K562 (cell line): ENCODE data around the gene PRTN3. TPM values are rescaled to one million over a fixed set of nuclear protein-coding genes. Genes with fewer than 3 reads are reported as not detected.

Experiments used
- CBX5 ChIP-seq: IDR thresholded peaks from 2 replicates; pipeline ENCODE4 v1.6.1; 2014; ENCODE audit warnings: low read depth, borderline replicate concordance
- HDAC2 ChIP-seq: fragments of 450-650 bp; IDR thresholded peaks from 2 replicates; pipeline ENCODE4 v1.6.1; 2016; ENCODE audit warnings: mild to moderate bottlenecking
- KAT2B ChIP-seq: IDR thresholded peaks from one replicate; pipeline ENCODE4 v1.6.1; 2012; ENCODE audit warnings: low read depth, mild to moderate bottlenecking, control low read depth, inconsistent platforms, low read length, moderate library complexity
- KLF10 ChIP-seq: fragments of 250-450 bp; sonication (Bioruptor Pico); IDR thresholded peaks from 2 replicates; pipeline ENCODE4 v1.6.1; 2021; ENCODE audit warnings: matching md5 sums
- MAZ ChIP-seq, 2 experiments: fragments of 450-650 bp in 1 of 2; sonication (generic) in 1 of 2; formaldehyde crosslinking; IDR thresholded peaks in 1 of 2; conservative IDR thresholded peaks in 1 of 2; 2 replicates each; pipeline versions ENCODE4 v1.4.0 to v1.5.0; 2020; ENCODE audit warnings: mild to moderate bottlenecking in 1 of 2, missing genetic modification reagents in 1 of 2
- POLR2G ChIP-seq: fragments of 200-400 bp; formaldehyde crosslinking; IDR thresholded peaks from 2 replicates; pipeline ENCODE4 v1.6.1; 2017; ENCODE audit warnings: low read depth, mild to moderate bottlenecking, antibody characterized with exemption, low read length, moderate library complexity
- SETDB1 ChIP-seq: IDR thresholded peaks from one replicate; pipeline ENCODE4 v1.6.1; 2012; ENCODE audit warnings: low read length, control low read depth, inconsistent platforms
- SIN3A ChIP-seq, 2 experiments: fragments of 150-350 bp in 1 of 2; IDR thresholded peaks; 2 replicates each; pipeline ENCODE4 v1.6.1; 2011 to 2016; ENCODE audit warnings: borderline replicate concordance in 2 of 2, low read depth in 2 of 2, low read length in 2 of 2, mild to moderate bottlenecking in 2 of 2, moderate library complexity in 2 of 2; ENCODE audit not compliant: control insufficient read depth in 1 of 2
- TCFL5 ChIP-seq: fragments of 250-450 bp; sonication (Bioruptor Pico); conservative IDR thresholded peaks from 2 replicates; pipeline ENCODE4 v1.6.1; 2021; ENCODE audit warnings: mild to moderate bottlenecking, moderate library complexity, matching md5 sums
- TRIM28 ChIP-seq: fragments of 450-650 bp; IDR thresholded peaks from 2 replicates; pipeline ENCODE4 v1.6.1; 2017
- ZBTB7A ChIP-seq: IDR thresholded peaks from 2 replicates; pipeline ENCODE4 v1.6.1; 2011; ENCODE audit warnings: low read depth, mild to moderate bottlenecking, low read length, moderate library complexity, borderline replicate concordance; ENCODE audit not compliant: control insufficient read depth
- ZNF41 ChIP-seq: fragments of 250-450 bp; sonication (Bioruptor Pico); conservative IDR thresholded peaks from 2 replicates; pipeline ENCODE4 v1.4.0; 2020; ENCODE audit warnings: mild to moderate bottlenecking
- polyA plus RNA-seq, 8 experiments: library from polyadenylated mRNA; depleted of rRNA in 4 of 8; stranded (reverse) in 5 of 8; unstranded in 3 of 8; fragments of >200 nt; fragmentation: Nextera tagmentation in 2 of 8; fragmentation: Illumina TruSeq in 1 of 8; extraction: Ambion mirVana in 2 of 8; extraction: Trizol in 1 of 8; gene quantifications; 2 replicates each; pipeline versions ENCODE4 v1.2.1 to v1.2.3, GENCODE V29; 2011 to 2014; ENCODE audit warnings: inconsistent platforms in 1 of 8, missing spikeins in 1 of 8
- total RNA-seq, 7 experiments: library from RNA; depleted of rRNA in 6 of 7; stranded (reverse); fragments of >200 nt in 6 of 7; fragmentation: Illumina TruSeq in 2 of 7; extraction: Trizol in 2 of 7; gene quantifications; 2 replicates each; pipeline versions ENCODE4 v1.2.1 to v1.2.3, GENCODE V29; 2011 to 2021; ENCODE audit warnings: low replicate concordance in 1 of 7
- TF ChIP-seq, protein P1 (sequence below): fragments of 250-450 bp; sonication (Bioruptor Pico); IDR thresholded peaks from 2 replicates; pipeline ENCODE4 v1.5.0; 2020; ENCODE audit warnings: mild to moderate bottlenecking, borderline replicate concordance
- TF ChIP-seq, protein P2 (sequence below), 2 experiments: fragments of 450-650 bp; conservative IDR thresholded peaks; 2 replicates each; pipeline ENCODE4 v1.6.1; 2017; ENCODE audit warnings: mild to moderate bottlenecking in 2 of 2, moderate library complexity in 2 of 2
- TF ChIP-seq, protein P3 (sequence below): sonication (generic); formaldehyde crosslinking; IDR thresholded peaks from 2 replicates; pipeline ENCODE4 v1.8.0; 2022; ENCODE audit warnings: missing genetic modification reagents, mild to moderate bottlenecking, moderate library complexity, borderline replicate concordance

PRTN3 gene
- total and polyA plus RNA-seq, 9 of the 15 experiments (the other 6 are each of a cell fraction or from before 2014, with no cell fraction given), result 0.14 to 0.86 (median 0.43) TPM; not detected in 3

DNA sequence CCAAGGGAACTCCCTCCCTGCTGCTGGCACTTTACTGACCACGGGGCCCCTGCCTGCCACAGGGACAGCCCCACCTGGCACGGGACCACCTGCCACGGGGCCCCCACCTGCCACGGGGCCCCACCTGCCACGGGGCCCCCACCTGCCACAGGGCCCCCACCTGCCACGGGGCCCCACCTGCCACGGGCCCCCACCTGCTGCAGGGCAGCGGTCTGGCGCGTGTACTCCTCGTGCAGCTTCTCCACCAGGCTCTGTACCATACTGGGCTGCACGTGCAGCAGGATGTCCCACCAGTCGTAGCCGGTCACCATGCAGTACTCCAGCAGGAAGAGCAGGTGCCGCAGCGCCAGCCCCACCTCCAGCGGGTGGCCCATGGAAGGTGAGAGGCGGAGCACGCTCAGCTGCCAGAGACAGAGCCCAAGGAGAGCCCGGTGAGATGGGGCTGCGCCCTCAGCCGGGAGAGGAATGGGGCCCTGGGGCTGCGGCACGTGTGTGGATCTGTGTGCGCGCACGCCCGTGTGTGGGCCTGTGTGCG lies 36.0 kb downstream of the PRTN3 start (continued):
- TF ChIP-seq, protein P1, sequence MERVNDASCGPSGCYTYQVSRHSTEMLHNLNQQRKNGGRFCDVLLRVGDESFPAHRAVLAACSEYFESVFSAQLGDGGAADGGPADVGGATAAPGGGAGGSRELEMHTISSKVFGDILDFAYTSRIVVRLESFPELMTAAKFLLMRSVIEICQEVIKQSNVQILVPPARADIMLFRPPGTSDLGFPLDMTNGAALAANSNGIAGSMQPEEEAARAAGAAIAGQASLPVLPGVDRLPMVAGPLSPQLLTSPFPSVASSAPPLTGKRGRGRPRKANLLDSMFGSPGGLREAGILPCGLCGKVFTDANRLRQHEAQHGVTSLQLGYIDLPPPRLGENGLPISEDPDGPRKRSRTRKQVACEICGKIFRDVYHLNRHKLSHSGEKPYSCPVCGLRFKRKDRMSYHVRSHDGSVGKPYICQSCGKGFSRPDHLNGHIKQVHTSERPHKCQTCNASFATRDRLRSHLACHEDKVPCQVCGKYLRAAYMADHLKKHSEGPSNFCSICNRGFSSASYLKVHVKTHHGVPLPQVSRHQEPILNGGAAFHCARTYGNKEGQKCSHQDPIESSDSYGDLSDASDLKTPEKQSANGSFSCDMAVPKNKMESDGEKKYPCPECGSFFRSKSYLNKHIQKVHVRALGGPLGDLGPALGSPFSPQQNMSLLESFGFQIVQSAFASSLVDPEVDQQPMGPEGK (CRISPR knock-in tag), result no peak
- no peak for TF ChIP-seq HDAC2
- no peak for TF ChIP-seq TRIM28
- TF ChIP-seq SIN3A (IDR thresholded peaks at IDR 0.05; ENCODE audit: borderline replicate concordance in 2 of 2, control insufficient read depth in 1 of 2, low read depth in 2 of 2, low read length in 2 of 2), result no peak
- no peak for TF ChIP-seq CBX5
- TF ChIP-seq, protein P2, sequence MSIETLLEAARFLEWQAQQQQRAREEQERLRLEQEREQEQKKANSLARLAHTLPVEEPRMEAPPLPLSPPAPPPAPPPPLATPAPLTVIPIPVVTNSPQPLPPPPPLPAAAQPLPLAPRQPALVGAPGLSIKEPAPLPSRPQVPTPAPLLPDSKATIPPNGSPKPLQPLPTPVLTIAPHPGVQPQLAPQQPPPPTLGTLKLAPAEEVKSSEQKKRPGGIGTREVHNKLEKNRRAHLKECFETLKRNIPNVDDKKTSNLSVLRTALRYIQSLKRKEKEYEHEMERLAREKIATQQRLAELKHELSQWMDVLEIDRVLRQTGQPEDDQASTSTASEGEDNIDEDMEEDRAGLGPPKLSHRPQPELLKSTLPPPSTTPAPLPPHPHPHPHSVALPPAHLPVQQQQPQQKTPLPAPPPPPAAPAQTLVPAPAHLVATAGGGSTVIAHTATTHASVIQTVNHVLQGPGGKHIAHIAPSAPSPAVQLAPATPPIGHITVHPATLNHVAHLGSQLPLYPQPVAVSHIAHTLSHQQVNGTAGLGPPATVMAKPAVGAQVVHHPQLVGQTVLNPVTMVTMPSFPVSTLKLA (conservative IDR thresholded peaks at IDR 0.05), result no peak
- no peak for TF ChIP-seq KLF10 (CRISPR knock-in tag)
- TF ChIP-seq POLR2G, result peak; percentile 61; the same call in 1 of the 2 replicates
- TF ChIP-seq SETDB1, result no peak
- no peak for TF ChIP-seq ZNF41 (CRISPR knock-in tag)
- no peak for TF ChIP-seq KAT2B
- TF ChIP-seq ZBTB7A, result 0 out of 2 replicates have a peak, but pooled peaks have one; percentile 32
- no peak for TF ChIP-seq TCFL5 (CRISPR knock-in tag)
- TF ChIP-seq, protein P3, sequence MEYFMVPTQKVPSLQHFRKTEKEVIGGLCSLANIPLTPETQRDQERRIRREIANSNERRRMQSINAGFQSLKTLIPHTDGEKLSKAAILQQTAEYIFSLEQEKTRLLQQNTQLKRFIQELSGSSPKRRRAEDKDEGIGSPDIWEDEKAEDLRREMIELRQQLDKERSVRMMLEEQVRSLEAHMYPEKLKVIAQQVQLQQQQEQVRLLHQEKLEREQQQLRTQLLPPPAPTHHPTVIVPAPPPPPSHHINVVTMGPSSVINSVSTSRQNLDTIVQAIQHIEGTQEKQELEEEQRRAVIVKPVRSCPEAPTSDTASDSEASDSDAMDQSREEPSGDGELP (CRISPR knock-in tag), result no peak
- no peak for TF ChIP-seq MAZ (CRISPR knock-in tag; conservative IDR thresholded peaks at IDR 0.05 in 1 of 2, IDR thresholded peaks at IDR 0.05 in 1 of 2)
